GM23248 (cell line): ENCODE results near the gene GTF2I.

Experiments used
- EZH2 ChIP-seq: fragments of 200-600 bp; sonication (generic); IDR thresholded peaks from 2 replicates; pipeline ENCODE4 v1.6.1; 2018; ENCODE audit warnings: antibody characterized with exemption, mild to moderate bottlenecking; ENCODE audit not compliant: insufficient read depth, poor library complexity, severe bottlenecking
- EZH2phosphoT487 ChIP-seq: fragments of 200-600 bp; sonication (generic); IDR thresholded peaks from 2 replicates; pipeline ENCODE4 v1.6.1; 2018; ENCODE audit warnings: antibody characterized with exemption, moderate library complexity, mild to moderate bottlenecking, low read depth; ENCODE audit not compliant: insufficient read depth

- no peak for TF ChIP-seq EZH2
- no peak for TF ChIP-seq EZH2phosphoT487
These were observed at the start of gene GTF2I for GRCh38 chr7:74657692-74658177.
